GM18909 (cell line): Measurements from ENCODE around the gene SCYGR1.
"Not testable (repeated sequence)": the region's sequence is repeated elsewhere in the genome, so short reads cannot be mapped to it uniquely, and the experiment has no call there.

Experiments
- ATAC-seq: cut with Tn5 transposase; IDR thresholded peaks from one replicate; pipeline ENCODE4 v1.9.1; 2021; ENCODE audit warnings: mild to moderate bottlenecking; ENCODE audit not compliant: unreplicated experiment, poor library complexity

SCYGR1 gene

DNA sequence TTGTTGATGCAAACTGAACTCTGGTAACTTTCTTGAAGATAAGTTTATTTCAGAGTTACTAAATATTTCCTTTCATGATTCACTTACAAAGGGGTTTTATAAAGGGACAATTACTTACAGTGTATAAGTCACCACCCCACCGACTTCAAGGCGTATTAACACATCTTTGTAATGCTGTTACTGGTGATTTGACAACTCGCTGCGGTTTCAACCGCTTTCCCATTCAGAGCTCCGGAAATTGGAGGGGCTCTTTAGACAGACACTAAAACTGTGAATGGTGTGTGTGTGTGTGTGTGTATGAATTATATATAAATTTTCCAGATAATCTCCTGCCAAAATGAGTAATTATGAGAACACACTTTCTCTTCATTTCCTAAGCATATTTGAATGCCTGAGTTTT is 13.6 kb downstream of the SCYGR1 start:
- no peak for ATAC-seq

DNA sequence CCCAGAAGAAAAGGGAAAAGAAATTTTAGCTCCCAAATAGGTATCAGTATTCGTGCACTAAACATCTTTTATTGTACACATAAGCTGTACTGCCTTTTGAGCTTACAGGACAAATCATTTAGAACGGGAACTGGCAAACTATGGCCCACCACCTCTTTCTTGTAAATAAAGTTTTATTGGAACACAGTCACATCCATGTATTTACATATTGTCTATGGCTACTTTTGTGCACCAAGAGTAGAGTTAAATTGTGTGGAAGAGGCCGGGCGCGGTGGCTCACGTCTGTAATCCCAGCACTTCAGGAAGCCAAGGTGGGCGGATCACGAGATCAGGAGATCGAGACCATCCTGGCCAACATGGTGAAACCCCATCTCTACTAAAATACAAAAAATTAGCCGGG is 14.4 kb downstream of the SCYGR1 start:
- ATAC-seq, result no peak

GRCh38 chr2:227370791-227371312 is 16.9 kb downstream of the SCYGR1 start:
- ATAC-seq, result no peak

DNA sequence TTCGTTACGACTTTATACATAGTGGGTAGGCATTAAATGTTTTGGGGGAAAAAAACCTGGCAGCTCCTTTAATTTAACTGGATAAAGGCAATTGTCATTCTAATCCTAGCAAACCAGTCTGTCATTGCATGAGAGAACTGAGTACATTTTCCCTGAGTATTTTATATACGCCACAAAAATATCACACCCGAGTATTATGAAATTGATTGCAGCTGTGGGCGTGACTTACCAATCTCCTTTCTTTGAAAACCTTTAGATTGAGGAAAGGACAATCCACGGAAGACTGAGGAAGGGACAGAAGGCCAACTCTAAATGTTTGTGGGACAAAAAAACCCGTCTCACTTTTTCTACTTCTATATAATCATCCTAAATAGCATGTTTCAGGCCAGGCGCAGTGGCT is 17.7 kb downstream of the SCYGR1 start:
- no peak for ATAC-seq

DNA sequence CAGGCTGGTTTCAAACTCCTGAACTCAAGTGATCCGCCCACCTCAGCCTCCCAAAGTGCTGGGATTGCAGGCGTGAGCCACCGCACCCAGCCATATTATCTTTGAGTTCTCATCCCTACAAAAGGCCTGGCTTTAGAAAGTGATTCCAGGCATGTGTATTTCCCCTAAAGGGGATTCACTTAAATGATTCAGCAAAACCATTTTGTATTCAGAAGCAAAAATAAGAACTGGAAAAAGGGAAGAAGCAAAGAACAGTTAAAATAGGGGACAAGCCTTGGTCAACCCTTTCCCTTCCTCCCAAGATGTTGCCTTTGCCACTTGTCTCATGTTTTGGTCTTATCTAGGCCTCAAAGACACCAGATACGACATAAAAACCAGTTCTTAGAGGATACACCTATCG is 19.2 kb downstream of the SCYGR1 start:
- no peak for ATAC-seq

DNA sequence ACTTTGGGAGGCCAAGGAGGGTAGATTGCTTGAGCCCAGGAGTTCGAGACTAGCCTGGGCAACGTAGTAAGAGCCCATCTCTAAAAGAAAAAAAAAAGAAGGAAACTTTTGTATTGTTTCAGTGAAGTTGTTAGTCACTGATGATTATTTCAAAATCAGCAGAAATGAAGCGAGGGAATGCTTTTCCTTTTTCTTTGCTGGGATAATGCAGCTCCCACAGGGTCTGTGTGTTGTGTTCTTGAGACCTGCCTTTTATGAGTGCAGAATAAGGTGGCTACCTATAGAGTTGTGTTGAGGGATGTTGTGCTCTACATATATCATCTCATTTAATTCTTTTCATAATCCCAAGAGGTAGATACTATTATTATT is 20.3 kb downstream of the SCYGR1 start:
- no peak for ATAC-seq

DNA sequence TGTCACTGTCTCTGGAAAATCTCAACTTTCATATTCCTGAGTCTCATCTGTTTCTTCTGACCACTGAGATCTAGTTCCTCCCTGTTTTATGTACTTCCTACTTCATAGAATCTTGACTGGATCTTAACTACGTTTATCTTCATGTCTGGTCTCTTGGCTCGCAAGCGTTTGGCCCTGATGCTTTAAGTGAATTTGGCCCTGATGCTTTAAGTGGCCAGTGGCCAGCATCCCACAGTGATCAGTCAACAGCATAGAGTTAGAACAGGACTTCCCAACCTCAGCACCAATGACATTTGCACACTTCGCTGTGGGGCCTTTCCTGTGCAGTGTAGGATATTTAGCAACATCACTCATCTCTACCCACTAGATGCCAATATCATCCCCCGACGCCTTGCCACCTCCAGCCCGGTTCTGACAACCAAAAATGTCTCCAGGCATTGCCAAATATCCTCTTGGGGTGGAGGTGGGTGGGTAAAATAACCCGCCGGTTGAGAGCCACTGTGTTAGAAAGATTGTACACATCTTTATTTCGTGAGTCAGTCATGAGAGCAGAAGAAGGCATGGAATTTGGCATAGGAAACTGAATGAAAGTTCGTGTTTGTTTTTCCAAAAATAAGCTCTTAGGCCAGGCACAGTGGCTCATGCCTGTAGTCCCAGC is 20.9 kb downstream of the SCYGR1 start:
- ATAC-seq, result no peak

- no peak for ATAC-seq
Measured at GRCh38 chr2:227365833-227366232, 21.9 kb downstream of the SCYGR1 start.

GRCh38 chr2:227364585-227365263 is 23.0 kb downstream of the SCYGR1 start:
- not testable (repeated sequence) for ATAC-seq

DNA sequence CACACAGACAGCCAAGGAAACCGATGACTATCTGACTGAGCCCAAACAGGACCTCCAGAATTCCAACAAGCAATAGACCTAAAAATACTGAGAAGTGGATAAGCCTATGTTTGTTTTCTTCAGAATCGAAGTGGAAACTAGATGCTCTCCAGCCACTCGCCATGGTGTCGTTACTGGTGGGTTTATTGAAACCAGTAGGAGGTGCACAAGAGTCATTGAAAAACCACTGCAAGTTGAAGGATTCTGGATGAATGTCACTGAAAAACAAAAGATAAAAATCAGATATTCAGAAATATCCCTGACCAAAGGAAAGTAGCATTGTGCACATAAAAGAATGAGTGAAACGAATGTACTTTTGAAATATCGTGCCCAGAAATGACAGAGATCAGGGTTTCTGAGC is 24.0 kb downstream of the SCYGR1 start:
- no peak for ATAC-seq

DNA sequence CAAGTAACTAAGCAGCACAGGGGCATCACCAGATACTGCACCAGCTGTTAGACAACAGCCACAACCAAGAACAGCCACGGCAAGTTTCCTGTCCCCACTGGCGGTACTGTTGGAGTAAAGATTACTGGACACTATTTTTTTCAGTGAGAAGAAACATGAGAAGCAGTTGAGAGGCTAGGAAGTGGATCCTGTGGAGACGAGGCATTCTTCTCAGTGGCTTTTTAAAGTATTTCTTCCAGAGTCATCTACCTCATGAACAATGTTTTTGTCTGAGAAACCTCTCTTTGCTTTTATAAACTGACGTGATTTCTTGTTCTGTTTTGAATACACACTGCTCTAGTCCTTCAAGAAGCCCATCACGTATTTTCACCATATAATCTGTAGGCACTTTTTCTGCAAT is 27.4 kb downstream of the SCYGR1 start:
- no peak for ATAC-seq

GRCh38 chr2:227351639-227352038 is 36.1 kb downstream of the SCYGR1 start:
- no peak for ATAC-seq

GRCh38 chr2:227349989-227350612 is 37.6 kb downstream of the SCYGR1 start:
- no peak for ATAC-seq

DNA sequence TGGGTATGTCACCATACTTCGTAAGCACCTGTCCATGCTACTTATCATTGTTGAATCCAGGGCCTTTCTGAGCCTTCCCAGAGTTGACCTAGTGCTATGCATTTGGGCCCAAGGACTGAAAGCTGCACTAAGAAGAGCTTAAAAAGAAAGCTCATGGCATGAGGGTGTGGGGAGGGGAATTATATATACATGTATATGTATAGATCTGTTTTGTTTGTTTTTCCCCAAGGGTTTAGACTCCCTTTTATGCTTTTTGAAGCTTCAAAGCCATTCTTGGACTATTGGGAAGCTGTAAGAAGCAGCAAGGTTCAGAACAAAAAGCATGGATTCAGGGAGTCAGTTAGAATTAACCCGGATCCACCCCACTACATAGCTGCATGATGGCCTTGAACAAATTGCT is 39.4 kb downstream of the SCYGR1 start:
- no peak for ATAC-seq

DNA sequence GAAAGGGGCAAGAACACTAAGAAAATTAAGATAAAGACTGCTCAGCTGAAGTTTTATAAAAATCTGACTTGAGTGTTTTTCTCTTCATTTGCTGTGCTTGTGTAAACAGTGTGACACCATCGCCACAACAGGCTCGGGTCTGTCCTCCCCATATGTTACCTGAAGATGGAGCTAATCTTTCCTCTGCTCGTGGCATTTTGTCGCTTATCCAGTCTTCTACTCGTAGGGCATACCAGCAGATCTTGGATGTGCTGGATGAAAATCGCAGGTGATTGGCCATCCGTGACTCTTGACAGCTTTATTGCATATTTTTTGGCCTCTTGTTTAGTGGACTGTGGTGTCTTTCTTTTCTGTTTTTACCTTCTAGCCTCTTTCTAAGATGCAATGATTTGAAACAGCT is 40.6 kb downstream of the SCYGR1 start:
- no peak for ATAC-seq

DNA sequence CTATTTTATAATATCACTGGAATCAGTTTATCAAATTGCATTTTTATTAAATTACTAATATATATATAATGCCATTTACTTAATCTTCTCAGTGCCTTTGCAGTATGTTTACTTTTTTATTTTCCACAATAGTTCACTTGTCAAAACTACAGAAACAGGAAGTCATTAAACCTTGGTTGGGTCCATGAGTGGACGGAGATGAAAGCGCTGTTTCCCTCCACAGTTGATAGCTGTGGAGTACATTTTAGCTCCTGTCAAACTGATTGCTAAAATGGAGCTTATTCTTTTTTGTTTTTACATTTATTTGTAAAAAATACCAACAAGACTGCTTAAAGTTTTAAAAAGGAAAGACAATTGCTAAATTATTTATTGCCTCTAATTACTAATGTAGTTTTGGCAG is 43.5 kb downstream of the SCYGR1 start:
- no peak for ATAC-seq

GRCh38 chr2:227341553-227341952 is 46.2 kb downstream of the SCYGR1 start:
- ATAC-seq, result no peak

DNA sequence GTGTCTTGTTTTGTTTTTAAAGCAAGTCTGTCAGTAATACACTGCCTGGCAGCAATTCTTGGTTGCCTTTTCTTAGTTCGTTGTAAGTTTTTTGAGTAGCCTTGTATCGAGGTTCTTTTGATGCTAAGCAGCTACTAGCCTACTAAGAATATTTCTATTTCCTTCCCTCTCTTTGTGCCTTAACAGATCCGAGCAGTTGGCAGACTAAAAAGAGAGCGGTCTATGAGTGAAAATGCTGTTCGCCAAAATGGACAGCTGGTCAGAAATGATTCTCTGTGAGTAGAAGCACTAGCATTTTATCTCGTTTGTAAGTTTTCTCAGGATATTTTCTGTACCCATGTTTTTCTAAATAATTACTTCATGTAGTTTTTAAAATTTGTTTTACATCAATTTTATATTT is 47.6 kb downstream of the SCYGR1 start:
- ATAC-seq, result no peak

DNA sequence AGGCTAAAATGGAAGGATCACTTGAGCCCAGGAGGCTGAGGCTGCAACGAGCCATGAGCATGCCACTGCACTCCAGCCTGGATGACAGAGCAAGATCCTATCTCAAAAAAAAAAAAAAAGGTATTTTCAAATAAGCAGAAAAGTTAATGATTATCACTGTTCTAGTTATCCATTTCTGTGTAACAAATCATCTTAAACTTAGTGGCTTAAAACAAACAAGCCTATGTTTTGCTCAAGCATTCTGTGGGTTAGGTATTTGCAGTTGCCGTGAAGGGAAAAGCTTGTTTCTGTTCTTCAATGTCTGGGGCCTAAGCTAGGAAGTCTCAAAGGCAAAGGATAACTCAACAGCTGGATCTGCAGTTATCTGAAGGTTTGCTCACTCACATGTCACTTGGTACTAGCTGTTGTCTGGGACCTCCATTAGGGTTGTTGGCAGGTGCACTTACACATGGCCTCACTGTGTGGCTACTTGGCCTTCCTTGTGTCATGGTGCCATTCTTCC is 48.6 kb downstream of the SCYGR1 start:
- peak; percentile 50 for ATAC-seq
